GM04503 (cell line): ENCODE data around the gene TP53TG5.

Experiments
- DNase-seq: peaks from one replicate; pipeline ENCODE4 v3.0.0-alpha.2; 2012; ENCODE audit warnings: low read depth

Gene TP53TG5

GRCh38 chr20:45378191-45378590 is at the start of gene TP53TG5:
Gene TP53TG5, minus strand, starts transcription at chr20:45378325. Its CDS starts 89 bp downstream, at chr20:45378236.
- no peak for DNase-seq

GRCh38 chr20:45427236-45428149 is 49.4 kb upstream of the TP53TG5 start:
- DNase-seq: no peak

GRCh38 chr20:45426320-45427016 is 48.3 kb upstream of the TP53TG5 start:
- DNase-seq: no peak

GRCh38 chr20:45425561-45425960 is 47.4 kb upstream of the TP53TG5 start:
- no peak for DNase-seq

GRCh38 chr20:45423700-45424099 is 45.6 kb upstream of the TP53TG5 start:
- DNase-seq: no peak

GRCh38 chr20:45420125-45420524 is 42.0 kb upstream of the TP53TG5 start:
- no peak for DNase-seq

- peak; percentile 99 for DNase-seq
These were observed 41.3 kb upstream of the TP53TG5 start for GRCh38 chr20:45419188-45420091.

- no peak for DNase-seq
These were observed 38.8 kb upstream of the TP53TG5 start for GRCh38 chr20:45416917-45417316.

- DNase-seq: peak; percentile 42
These were observed 37.9 kb upstream of the TP53TG5 start, which contains the start of gene PIGT for GRCh38 chr20:45415822-45416637. Gene PIGT, plus strand, starts transcription at chr20:45416141. Its CDS starts 16 bp downstream, at chr20:45416157.

- no peak for DNase-seq
These were observed 35.4 kb upstream of the TP53TG5 start for GRCh38 chr20:45413479-45413878.

- DNase-seq: no peak
These were observed 34.5 kb upstream of the TP53TG5 start for GRCh38 chr20:45412653-45413052.

- DNase-seq: no peak
These were observed 32.8 kb upstream of the TP53TG5 start for GRCh38 chr20:45410887-45411286.

GRCh38 chr20:45409521-45410272 is 31.6 kb upstream of the TP53TG5 start:
- no peak for DNase-seq

GRCh38 chr20:45408646-45409213 is 30.6 kb upstream of the TP53TG5 start:
- DNase-seq: no peak

GRCh38 chr20:45407783-45408645 is 29.9 kb upstream of the TP53TG5 start, which contains the start of gene DBNDD2:
Gene DBNDD2, plus strand, starts transcription at chr20:45408289. Its CDS starts 179 bp downstream, at chr20:45408468.
- no peak for DNase-seq

GRCh38 chr20:45407067-45407745 is 29.1 kb upstream of the TP53TG5 start:
- no peak for DNase-seq

GRCh38 chr20:45406260-45407066 is 28.3 kb upstream of the TP53TG5 start:
- no peak for DNase-seq
